Endometrial microvascular endothelial cells (primary cell): Measurements from ENCODE around the gene SLC39A5. TPM values are rescaled to one million over a fixed set of nuclear protein-coding genes. Genes with fewer than 3 reads are reported as not detected.
"Not testable (repeated sequence)": the region's sequence is repeated elsewhere in the genome, so short reads cannot be mapped to it uniquely, and the experiment has no call there.

ENCODE experiments used
- in situ Hi-C: cut with HindIII; loops from 2 replicates; pipeline ENCODE4 v1.10.0; 2017; ENCODE audit warnings: low sequenced_read_pairs, low pct_unique_long_range_greater_than_20kb; ENCODE audit errors: inconsistent ontology term
- total RNA-seq: library from RNA; depleted of rRNA; stranded (reverse); fragments of >200 nt; gene quantifications from one replicate; pipeline ENCODE4 v1.2.3, GENCODE V29; 2015; ENCODE audit errors: inconsistent ontology term

The SLC39A5 gene
- total RNA-seq, 1 donor from 2014 or later: 3.7 TPM

GRCh38 chr12:56266068-56266692 lies 36.3 kb downstream of the SLC39A5 start:
- in situ Hi-C loops: not testable (repeated sequence)

DNA sequence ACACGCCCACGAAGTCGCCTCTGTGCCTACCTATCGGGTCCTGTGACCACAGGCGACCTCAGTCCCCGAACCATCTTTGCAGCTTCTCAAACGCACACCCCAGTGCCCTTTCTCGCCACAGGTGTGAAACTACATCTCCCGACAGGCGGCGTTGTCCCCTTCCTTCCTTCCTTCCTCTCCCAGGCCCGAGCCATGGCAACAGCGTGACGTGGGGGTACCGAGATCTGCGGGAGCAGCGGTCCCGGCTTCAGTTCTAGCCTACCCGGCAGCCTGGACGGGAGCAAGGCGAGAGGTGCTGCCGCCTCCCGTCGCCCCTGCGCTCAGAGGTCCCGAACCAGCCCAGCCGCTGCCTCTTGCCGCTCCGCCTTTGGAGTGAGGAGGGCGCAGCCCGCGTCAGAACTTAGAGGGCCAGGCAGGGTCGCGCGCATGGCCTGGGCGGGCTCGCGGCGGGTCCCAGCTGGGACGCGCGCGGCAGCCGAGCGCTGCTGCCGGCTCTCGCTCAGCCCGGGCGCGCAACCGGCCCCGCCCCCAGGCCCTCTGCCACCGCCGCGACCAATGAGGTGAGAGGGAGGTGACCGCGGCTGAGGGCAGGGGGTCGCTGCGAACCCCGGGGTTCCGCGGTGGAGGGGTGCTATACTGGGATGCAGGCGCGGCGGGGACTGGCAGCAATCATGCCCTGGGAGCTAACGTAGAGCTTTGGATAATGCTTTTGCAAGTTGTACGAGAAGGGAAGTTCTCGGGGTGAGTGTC lies 37.0 kb downstream of the SLC39A5 start, which contains the start of gene COQ10A:
COQ10A (plus strand) TSS at position 250 of the 750 bp plus-strand sequence; CDS start at position 427, 177 bp downstream.
- in situ Hi-C loops: no loop called here

DNA sequence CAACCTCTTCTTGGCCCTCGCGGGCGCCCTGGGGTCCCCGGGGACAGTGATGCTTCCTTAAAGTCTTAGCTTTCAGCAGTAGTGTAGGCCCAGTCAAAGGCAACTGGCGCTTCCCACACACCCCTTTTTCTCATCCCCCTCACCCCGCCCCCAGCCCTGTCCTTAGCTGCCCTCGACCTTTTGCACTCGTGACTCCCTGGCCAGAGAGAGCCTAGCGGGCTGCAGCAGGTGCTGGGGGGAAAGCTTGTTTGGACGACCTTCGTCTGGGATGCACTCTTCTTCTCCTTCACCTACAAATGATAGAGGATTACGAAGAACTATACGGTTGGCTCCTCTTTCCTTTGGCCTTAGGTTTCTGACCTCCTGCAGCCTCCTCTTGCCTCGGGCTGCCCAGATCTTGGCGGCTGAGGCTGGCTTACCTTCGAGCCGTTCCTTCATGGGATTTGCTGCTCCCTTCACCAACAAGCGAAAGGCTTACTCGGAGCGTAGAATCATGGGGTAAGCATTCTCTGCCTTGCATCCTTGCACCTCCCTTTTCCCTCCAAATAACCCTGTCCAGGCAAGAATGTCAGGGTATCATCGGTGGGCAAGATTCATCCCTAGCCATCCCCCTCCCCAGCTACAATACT lies 37.7 kb downstream of the SLC39A5 start:
- in situ Hi-C loops: no loop called here

DNA sequence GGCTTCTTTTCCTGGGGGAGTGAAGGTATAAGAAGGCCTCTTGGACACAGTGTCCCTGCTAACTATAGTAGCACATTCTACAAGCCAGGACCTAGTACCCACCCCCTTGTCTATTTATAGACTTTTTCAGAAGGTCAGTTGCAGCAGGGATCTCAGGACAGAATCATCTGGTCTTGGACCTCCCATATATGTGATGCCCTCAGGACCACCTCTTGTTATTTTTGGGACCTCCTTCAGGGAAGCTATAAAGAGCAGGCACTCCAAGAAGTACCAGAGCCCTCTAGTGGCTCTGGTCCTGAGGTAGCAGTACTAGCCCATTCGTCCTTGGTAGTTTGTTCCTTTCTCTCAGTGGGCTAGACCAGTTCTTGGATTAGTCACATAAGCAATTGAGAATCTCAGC lies 41.2 kb downstream of the SLC39A5 start:
- in situ Hi-C loops: no loop called here

- in situ Hi-C loops: not testable (repeated sequence)
These were observed 42.6 kb downstream of the SLC39A5 start for GRCh38 chr12:56272468-56272867.

- in situ Hi-C loops: no loop called here
These were observed 44.4 kb downstream of the SLC39A5 start for GRCh38 chr12:56274299-56274698.

GRCh38 chr12:56278905-56279304 lies 49.1 kb downstream of the SLC39A5 start:
- in situ Hi-C loops: no loop called here

GRCh38 chr12:56280849-56281248 lies 51.0 kb downstream of the SLC39A5 start:
- in situ Hi-C loops: no loop called here

- in situ Hi-C loops: no loop called here
These were observed 52.2 kb downstream of the SLC39A5 start for GRCh38 chr12:56282030-56282429.

GRCh38 chr12:56282579-56282978 lies 52.7 kb downstream of the SLC39A5 start:
- in situ Hi-C loops: no loop called here

DNA sequence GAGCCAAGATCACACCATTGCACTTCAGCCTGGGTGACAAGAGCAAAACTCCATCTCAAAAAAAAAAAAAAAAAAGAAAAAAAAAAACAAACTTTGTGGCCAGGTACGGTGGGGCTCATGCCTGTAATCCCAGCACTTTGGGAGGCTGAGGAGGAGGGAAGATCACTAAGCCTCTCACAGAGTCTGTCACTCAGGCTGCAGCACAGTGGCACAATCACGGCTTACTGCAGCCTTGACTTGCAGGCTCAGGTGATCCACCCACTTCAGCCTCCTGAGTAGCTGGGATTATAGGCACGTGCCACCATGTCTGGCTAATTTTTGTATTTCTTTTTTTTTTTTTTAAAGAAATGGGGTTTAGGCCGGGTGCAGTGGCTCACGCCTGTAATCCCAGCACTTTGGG lies 54.4 kb downstream of the SLC39A5 start:
- in situ Hi-C loops: not testable (repeated sequence)

DNA sequence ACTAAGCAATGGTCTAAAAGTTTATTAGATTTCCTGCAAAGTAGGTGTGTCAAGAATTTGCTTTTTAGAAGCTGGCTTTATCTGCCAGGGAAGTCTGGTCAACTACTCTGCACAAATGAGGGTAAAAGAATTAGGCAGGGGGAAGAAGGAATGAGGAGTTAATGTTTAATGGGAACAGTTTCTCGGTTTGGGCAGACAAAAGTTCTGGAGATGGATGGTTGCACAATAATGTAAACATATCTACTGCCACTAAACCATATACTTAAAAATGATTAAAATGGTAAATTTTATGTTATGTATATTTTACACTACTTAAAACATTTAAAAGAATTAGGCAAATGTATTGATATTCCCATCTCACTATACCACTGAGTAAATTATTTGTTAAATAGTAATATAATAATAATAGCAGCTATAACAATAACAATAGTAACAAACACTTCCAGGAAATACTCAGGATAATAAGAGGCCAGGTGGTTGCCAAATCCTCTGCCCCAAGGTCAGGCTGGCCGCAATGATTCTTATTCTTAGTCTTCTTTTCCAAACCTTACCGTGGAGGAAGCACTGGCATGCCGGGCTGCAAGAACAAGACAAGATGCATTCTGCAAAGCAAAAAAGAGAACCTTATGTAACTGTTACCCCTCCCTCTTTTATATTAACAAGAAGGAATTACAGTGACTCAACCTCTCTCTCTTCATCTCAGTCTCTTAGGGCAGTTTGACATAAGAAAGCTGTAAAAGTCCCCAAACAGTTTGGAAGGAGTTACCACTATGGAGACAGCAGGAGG lies 56.4 kb downstream of the SLC39A5 start:
- in situ Hi-C loops: no loop called here

Other genes starting within 250 kb of the SLC39A5 start
- 22.4 TPM for gene SUOX, start 232.8 kb upstream of the SLC39A5 start, total RNA-seq
- gene IKZF4, start 209.0 kb upstream of the SLC39A5 start, total RNA-seq: 1.0 TPM
- 1,767 TPM for gene RPS26, start 188.1 kb upstream of the SLC39A5 start, total RNA-seq
- not detected for gene ERBB3, start 149.9 kb upstream of the SLC39A5 start, total RNA-seq
- 226 TPM for gene PA2G4, start 125.5 kb upstream of the SLC39A5 start, total RNA-seq
- 2,640 TPM for gene RPL41, start 113.4 kb upstream of the SLC39A5 start, total RNA-seq
- 3.0 TPM for gene ZC3H10, start 111.8 kb upstream of the SLC39A5 start, total RNA-seq
- gene ESYT1, start 101.8 kb upstream of the SLC39A5 start, total RNA-seq: 193 TPM
- 121 TPM for gene MYL6B, start 77.5 kb upstream of the SLC39A5 start, total RNA-seq
- 2,953 TPM for gene MYL6, start 71.7 kb upstream of the SLC39A5 start, total RNA-seq
- 43.6 TPM for gene SMARCC2, start 40.6 kb upstream of the SLC39A5 start, total RNA-seq
- gene RNF41, start 8.1 kb upstream of the SLC39A5 start, total RNA-seq: 57.4 TPM
- 60.3 TPM for gene NABP2, start 5.7 kb upstream of the SLC39A5 start, total RNA-seq
- gene ANKRD52, start 28.3 kb downstream of the SLC39A5 start, total RNA-seq: 20.3 TPM
- gene COQ10A, start 36.9 kb downstream of the SLC39A5 start, total RNA-seq: 10.8 TPM
- 257 TPM for gene CS, start 70.3 kb downstream of the SLC39A5 start, total RNA-seq
- 105 TPM for gene CNPY2, start 85.9 kb downstream of the SLC39A5 start, total RNA-seq
- gene PAN2, start 103.9 kb downstream of the SLC39A5 start, total RNA-seq: 5.0 TPM
- gene IL23A, start 108.8 kb downstream of the SLC39A5 start, total RNA-seq: not detected
- gene STAT2, start 130.1 kb downstream of the SLC39A5 start, total RNA-seq: 66.7 TPM
- gene APOF, start 132.8 kb downstream of the SLC39A5 start, total RNA-seq: not detected
- 24.3 TPM for gene TIMELESS, start 219.4 kb downstream of the SLC39A5 start, total RNA-seq
- not detected for gene MIP, start 224.6 kb downstream of the SLC39A5 start, total RNA-seq
- gene SPRYD4, start 238.5 kb downstream of the SLC39A5 start, total RNA-seq: 4.7 TPM